Upper lobe of left lung (tissue), 4 donors: ENCODE measurements around the gene LILRB2.

Source experiments
- POLR2A ChIP-seq, 4 donors: fragments of 450-650 bp; IDR thresholded peaks; one replicate each; pipeline ENCODE4 v1.5.1; 2016 to 2017; ENCODE audit warnings: antibody characterized with exemption in 4 of 4, mild to moderate bottlenecking in 2 of 4
- POLR2AphosphoS5 ChIP-seq, 2 donors: sonication (generic); formaldehyde crosslinking; IDR thresholded peaks; one replicate each; pipeline ENCODE4 v1.5.1; 2017; ENCODE audit warnings: antibody characterized with exemption in 2 of 2
- TF ChIP-seq, protein P1 (sequence below), 6 experiments: fragments of 450-650 bp in 4 of 6; fragments of 200-600 bp in 2 of 6; sonication (generic) in 2 of 6; IDR thresholded peaks; one replicate each; pipeline ENCODE4 v1.5.1; 2016 to 2019; ENCODE audit warnings: antibody characterized with exemption in 6 of 6

DNA sequence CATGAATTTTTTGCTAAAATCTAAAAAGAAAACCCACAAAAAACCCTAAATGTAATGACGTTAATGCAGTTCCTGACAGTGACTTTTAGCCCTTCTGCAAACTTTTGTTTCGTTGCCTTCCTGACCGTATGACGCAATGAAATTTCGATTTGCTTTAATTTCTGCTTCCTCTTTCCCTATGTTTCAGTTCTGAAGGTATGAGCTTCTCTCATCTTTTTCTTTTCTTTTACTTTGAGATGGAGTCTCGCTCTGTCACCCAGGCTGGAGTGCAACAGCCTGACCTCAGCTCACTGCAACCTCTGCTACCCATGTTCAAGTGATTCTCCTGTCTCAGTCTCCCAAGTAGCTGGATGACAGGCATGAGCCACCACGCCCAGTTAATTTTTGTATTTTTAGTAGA, 38.1 kb upstream of the LILRB2 start:
- TF ChIP-seq, protein P1, sequence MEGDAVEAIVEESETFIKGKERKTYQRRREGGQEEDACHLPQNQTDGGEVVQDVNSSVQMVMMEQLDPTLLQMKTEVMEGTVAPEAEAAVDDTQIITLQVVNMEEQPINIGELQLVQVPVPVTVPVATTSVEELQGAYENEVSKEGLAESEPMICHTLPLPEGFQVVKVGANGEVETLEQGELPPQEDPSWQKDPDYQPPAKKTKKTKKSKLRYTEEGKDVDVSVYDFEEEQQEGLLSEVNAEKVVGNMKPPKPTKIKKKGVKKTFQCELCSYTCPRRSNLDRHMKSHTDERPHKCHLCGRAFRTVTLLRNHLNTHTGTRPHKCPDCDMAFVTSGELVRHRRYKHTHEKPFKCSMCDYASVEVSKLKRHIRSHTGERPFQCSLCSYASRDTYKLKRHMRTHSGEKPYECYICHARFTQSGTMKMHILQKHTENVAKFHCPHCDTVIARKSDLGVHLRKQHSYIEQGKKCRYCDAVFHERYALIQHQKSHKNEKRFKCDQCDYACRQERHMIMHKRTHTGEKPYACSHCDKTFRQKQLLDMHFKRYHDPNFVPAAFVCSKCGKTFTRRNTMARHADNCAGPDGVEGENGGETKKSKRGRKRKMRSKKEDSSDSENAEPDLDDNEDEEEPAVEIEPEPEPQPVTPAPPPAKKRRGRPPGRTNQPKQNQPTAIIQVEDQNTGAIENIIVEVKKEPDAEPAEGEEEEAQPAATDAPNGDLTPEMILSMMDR (IDR thresholded peaks at IDR 0.05) = no peak
- TF ChIP-seq POLR2AphosphoS5 (IDR thresholded peaks at IDR 0.05) (no peak), POLR2A (IDR thresholded peaks at IDR 0.05) (no peak)
